ENCODE results near the gene PLA2G1B.
A peak's percentile ranks its signal among the peaks of the same experiment; 100 is the strongest.
"Not testable (repeated sequence)": the region's sequence is repeated elsewhere in the genome, so short reads cannot be mapped to it uniquely, and the experiment has no call there.

PLA2G1B gene

DNA sequence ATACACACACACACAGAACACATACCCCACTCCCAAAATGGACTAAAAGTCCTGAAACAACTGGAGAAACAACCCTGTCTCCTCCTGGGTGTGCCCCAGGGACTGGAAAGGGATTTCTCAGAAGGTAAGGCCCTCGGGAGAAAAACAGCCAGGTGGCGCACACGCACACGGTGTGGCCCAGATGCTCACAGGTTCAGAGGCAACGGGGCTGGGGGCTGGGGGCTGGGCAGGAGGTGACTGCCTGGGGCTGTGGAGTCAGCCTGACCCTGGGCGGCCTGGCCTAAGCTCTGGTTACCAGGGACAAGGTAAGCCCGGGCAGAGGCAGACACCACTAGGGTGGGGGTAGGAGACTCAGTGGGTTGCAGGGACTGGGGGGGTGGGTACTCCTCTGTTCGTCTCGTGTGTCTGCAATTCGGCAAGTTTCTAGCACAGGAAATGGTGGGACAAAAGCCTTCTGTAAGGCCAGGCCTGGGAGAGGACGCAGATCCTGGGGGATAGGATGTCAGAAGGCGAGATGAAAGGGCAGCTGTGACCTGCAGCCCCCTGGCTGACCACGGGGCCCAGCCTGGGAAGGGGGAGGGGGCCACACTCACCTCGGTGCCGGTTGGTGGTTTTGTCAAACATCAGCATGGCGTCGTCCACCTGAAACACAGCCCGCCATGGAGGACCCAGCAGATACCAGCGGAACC, 31.0 kb upstream of the PLA2G1B start:
- no peak for DNase-seq

DNA sequence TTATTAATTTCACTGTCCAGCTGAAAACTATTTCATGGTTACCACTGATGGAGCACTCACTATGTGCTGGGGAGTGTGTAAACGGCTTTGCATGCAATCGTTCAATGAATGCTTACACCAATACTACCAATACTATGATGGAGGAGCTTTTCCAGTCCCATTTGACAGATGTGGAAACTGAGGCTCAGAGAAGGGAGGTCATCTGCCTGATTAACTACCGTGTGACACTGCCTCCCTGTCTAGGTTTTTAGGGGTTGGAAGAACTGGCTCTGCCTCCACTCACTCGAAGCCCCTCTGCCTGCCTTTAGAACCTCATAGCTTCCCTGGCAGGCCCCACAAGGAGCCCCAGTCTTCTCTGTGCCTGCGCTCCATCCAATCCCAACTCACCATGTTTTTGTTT, 29.5 kb upstream of the PLA2G1B start:
- DNase-seq: no peak

DNA sequence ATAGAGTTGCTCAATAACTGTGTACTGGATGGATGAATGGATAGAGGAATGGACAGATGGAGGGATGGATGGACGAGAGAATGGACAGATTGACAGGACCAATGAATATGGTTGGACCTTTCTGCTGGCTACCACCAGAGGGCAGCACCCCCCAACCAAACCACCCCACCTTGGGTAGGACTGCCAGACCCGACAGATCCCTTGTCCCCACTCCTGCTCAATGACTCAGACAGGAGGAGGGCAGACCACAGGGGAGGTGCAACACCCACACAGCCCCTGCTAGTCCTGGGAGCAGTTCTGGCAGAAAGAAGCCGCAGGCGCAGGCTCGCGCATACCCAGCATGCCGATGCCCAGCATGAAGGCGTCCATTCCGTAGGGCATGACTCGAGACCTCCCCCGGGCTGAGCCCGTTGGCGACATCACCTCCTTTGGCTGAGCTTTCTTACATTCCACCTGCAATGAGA, 29.0 kb upstream of the PLA2G1B start:
- peak; percentile 50 for DNase-seq

DNA sequence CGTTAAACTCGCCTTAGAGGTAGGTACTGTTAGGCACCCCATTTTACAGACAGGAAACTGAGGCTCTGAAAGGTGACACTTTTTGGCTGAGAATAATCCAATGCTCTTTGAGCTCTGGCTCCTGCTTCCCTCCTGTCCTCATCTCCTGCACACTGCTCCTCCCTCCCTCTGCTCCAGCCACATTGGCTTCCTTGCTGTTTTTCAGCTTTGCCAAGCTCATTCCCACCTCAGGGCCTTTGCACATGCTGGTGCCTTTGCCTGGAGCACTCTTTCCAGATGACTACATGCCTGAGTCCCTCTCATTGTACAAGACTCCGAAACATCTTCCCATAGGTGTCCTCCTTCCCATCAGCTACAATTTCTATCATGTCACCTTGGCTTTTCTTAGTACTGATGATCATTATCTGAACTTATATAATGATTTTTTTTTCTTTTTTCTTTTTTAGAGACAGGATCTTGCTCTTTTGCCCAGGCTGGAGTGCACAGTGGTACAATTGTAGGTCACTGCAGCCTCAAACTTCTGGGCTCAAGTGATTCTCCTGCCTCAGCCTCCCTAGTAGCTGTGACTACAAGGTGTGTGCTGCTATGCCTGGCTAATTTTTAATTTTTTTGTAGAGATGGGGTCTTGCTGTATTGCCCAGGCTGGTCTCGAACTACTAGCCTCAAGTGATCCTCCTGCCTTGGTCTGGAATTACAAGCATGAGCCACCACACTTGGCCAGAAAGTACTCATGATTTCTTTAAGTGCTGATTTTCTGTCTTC, 26.2 kb upstream of the PLA2G1B start:
- DNase-seq: no peak

DNA sequence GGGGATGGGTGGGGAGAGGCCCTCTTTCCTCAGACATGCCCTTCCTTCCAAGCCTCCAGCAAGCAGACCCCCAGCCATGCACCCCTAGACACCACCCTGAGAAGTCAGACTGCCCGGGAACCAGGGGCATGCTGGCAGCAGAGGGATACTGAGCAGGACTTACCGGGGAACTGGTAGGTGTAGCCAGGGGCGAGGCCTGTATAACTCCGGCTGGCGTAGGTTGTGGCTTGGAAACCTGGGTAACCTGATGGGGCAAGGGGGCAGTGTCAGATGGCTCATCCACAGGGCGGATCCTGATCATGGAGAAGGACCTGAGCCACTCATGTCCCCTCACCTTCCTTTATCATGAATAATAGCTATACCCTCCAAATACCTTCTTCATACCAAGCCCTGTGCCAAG, 25.6 kb upstream of the PLA2G1B start:
- no peak for DNase-seq

DNA sequence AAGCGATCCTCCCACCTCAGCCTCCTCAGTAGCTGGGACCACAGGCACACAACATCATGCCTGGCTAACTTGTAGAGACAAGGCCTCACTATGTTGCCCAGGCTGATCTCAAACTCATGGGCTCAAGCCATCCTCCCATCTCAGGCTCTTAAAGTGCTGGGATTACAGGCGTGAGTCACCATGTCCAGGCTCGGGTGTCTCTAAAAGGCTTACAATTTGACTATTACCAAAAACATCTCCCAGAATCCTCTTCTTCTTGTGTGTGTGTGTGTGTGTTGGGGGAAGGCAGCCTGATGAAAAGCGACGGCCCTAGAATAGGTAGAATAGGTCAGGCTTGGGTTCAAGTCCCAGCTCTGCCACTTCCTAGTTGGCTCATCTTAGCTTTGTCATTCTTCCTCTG, 24.5 kb upstream of the PLA2G1B start:
- no peak for DNase-seq

DNA sequence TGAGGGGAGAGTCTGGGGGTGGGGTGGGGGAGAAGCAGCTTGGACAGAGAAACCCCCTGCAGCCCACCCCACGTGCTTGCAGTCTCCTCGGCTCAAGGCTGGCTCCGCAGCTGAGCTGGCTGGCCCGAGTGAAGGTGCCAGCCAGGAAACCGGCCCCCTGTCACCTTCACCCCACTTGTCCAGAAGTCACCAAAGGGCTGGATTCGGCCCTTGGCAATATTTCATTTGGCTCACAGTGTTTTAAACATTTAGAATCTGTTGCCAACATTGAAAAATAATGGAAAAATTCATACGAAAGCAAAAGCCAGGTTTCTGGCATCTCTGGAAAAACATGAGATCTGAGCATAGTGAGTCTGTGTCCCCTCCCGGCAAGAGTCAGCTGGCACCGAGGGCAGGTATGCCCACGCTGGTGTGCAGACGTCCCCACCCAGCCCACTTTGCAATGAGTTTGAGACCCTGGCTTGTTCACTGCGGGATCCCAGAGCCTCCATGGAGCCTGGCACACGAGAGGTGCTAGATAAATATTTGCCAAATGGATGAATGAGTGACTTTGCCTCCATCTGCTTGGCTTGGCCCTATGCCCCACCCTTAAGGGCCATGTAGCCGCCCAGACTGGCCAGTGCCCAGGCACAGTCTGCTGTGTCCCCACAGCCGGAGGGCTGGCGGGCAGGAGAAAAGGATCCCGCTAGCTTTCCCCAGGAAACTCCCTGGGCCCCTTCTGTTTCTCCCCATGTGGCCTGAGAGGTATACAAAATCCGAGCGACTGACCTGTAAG, 23.2 kb upstream of the PLA2G1B start:
- no peak for DNase-seq

DNA sequence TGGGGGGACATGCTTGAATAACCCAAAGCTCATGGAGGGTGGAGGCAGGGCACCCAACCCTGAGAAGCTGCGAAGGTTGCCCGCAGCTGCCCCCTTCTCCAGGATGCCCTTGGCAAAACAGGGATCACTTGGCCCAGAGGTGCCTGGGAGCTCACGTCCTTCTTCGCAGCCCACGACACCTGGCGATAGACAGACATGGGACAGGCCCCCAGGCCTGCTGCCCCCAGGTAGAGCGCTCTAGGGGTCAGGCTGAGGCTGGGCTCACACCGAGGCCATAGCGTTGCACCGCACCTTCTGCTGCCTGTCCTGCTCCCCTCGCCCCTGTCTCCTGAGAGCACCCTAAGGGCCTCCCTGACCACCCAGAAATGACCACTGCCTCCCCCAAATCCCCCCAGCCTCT, 20.2 kb upstream of the PLA2G1B start:
- no peak for DNase-seq

DNA sequence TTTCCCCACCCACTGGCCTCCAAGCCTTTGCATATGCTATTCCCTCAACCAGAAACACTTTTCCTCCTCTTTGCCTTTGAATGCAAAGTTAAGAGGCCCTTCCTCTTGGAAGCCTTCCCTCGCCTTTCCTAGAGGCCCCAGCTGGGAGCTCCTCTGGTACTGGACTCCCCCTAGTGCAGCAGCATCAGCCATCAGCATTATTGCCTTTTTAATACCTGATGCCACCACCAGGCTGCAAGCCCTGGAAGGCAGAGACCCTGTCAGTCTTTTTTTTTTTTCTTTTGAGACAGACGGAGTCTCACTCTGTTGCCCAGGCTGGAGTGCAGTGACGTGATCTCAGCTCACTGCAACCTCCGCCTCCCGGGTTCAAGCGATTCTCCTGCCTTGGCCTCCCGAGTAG, 19.1 kb upstream of the PLA2G1B start:
- no peak for DNase-seq

DNA sequence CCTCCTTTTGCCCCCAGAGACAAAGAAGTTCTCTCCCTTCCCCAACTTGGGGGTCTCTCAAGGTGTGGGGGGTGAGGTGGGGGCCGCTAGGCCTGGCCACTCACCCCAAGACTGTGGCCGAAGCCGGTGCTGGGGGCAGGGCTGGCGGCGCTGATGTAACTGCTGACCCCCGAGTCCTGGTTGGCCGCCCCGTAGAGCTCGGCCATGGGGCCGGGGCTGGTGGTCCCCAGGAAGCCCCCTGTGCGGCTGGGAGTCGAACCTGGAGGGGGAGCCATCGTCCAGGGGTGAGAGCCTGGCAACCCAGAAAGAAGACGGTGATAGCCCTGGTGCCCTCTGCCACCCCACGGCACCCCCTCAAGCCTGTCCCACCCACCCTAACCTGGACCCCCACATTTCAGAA, 18.5 kb upstream of the PLA2G1B start:
- DNase-seq: no peak

DNA sequence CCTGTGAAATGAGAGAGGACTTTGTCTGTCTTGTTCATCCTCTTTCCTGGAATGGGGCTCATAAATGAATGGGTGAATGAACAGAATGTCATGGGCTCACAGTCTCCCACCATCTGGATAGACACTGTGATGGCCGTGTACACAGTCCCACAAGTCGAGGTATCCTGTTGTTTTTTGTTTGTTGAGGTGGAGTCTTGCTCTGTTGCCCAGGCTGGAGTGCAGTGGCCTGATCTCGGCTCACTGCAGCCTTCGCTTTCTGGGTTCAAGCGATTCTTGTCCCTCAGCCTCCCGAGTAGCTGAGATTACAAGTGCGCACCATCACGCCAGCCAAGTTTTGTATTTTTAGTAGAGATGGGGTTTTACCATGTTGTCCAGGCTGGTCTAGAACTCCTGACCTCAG, 16.1 kb upstream of the PLA2G1B start:
- DNase-seq: no peak

DNA sequence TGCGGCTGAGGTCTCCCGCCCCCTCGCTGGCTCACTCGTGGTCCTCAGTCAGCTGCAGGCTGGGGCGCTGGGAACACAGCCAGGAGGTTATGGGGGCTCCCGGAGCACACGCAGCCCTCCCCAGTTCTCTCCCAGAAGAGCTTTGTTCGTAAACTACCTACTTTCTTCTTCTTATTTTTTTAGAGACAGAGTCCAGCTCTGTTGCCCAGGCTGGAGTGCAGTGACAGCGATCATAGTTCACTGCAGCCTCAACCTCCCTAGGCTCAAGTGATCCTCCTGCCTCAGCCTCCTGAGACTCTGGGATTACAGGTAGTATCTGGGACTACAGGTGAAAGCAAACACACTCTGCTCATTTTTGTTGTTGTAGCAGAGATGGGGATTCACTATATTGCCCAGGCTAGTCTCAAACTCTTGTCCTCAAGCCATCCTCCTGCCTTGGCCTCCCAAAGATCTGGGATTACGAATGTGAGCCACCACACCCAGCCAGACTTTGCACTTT, 15.5 kb upstream of the PLA2G1B start:
- DNase-seq: no peak

DNA sequence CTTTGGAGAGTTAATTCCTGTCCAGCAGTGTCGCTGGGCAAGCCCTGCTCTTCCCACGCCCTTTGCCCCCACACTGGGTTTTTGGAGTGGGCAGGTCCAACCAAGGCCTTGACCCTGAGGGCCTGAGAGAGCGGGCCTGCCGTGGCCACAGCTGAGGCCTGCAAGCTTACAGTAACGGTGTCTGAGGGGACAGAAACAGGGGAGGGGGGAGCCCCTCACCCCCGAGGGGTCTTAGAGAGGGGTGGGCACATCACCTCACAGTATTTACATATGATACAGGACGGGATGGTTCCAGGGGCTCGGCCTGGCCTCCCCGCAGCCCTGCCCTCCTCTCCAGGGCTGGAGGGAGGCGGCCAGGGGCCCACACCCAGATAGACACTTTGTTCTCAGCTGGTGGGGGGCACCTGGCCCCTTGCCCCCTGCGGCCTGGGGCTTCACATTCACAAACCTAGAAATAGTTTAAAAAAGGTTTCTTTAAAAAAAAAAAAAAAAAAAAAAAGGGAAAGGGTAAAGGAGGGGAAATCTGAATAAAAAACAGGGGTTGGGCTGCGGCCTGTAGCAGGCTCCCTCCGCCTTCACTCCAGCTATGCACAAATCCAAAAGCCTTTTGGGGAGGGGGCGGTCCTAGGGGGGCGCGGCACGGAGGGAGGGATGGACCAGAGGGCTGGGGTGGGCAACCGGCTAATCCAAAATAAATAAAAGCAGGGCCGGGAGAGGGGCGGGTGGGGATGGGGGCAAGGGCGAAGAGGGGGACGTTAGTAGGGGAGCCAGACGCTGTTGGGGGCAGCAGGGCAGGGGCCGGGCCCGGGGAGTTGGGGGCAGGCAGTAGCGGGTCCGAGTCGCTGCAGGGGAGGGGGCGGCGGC, 14.8 kb upstream of the PLA2G1B start:
- no peak for DNase-seq

DNA sequence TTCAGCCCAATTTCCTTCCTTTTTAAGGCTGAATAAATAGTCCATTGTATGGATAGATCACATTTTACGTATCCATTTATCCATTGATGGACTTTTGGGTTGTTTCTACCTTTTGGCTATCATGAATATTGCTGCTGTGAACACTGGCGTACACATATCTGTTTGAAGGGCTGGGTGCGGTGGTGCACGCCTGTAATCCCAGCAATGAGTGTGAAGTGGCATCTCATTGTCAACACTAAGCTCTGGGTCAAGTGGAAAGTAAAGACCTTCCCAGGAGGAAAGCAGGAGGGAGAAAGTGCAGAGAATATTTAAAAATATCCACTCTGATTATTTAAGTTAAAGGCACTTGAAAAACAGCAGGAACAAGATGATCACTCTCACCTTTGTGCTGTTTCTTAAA, 11.7 kb upstream of the PLA2G1B start:
- no peak for DNase-seq

DNA sequence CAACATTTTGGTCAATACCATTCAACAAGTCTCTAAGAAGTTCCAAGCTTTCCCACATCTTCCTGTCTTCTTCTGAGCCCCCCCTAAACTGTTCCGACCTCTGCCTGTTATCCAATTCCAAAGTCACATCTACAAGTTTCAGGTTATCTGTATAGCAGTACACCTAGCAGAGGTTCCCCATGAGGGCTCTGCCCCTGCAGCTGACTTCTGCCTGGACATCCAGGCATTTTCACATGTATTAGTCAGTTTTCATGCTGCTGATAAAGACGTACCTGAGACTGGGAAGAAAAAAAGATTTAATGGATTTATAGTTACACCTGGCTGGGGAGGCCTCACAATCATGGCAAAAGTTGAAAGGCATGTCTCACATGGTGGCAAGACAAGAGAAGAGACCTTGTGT, 10.2 kb upstream of the PLA2G1B start:
- DNase-seq: no peak

DNA sequence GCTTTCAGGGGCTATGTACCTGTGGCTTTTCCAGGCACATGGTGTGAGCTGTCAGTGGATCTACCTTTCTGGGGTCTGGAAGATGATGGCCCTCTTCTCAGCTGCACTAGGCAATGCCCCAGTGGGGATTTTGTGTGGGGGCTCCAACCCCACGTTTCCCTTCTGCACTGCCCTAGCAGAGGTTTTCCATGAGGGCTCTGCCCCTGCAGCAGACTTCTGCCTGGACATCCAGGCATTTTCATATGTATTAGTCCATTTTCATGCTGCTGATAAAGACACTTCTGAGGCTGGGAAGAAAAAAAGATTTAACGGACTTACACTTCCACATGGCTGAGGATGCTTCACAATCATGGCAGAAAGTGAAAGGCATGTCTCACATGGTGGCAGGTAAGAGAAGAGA, 8.8 kb upstream of the PLA2G1B start:
- not testable (repeated sequence) for DNase-seq

DNA sequence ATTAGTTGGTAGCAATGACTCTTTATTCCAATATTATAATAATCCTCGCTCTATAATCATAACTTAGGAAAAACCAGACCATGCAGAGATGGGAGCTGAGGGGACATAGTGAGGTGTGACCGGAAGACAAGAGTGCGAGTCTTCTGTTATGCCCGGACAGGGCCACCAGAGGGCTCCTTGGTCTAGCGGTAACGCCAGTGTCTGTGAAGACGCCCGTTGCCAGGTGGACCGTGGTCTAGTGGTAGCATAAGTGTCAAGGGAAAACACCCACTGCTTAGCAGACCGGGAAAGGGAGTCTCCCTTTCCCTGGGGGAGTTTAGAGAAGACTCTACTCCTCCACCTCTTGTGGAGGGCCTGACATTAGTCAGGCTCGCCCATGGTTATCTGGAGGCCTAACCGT, 7.9 kb upstream of the PLA2G1B start:
- DNase-seq: not testable (repeated sequence)

DNA sequence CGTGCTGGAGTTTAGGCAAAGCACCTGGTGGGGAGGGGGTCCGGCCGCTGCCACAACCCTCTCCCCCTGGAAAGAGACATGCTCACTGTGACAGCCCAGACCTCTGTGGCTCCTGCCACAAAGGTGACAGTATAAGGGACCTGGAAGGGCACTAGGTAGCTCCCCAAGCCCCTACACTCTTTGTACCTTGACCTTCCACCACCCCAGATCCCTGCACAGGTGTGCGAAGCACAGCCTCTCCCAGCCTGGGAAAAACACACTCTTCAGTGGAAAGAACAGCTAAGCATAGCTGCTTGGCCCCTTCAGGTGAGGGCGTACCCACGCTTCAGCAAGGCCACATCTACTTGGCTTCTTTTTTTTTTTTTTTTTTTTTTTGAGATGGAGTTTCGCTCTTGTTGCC, 4.9 kb upstream of the PLA2G1B start:
- no peak for DNase-seq

DNA sequence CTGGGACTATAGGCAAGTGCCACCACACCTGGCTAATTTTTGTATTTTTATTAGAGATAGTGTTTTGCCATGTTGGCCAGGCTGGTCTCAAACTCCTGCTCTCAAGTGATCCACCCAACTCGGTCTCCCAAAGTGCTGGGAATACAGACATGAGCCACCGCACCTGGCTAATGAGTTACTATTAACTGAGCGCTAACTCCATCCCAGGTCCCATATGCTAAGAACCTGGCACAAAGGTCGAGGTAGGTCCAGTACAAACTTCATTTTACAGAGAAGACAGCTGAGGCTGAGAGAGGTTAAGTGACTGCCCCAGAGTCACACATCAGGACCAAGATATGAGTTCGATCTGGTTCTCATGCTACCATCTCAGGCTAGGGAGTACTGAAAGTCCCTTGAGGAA, 4.5 kb upstream of the PLA2G1B start:
- DNase-seq: no peak

DNA sequence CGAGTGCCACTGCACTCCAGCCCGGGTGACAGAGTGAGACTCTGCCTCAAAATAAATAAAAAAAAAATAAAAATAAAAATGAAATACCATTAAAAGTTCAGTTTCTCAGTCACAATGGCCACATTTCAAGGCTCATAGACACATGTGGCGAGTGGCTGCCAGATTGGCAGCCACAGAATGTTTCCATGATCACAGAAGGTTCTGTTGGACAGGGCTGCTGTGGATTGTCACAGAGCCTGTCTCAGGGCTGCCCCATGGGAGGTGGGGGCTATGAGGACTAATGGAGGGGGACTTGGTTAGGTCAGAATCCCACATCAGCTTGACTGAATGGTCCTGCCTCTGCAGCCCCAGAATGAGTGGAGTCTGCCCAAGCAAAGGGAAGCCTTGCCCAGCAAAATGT, 3.8 kb upstream of the PLA2G1B start:
- no peak for DNase-seq

DNA sequence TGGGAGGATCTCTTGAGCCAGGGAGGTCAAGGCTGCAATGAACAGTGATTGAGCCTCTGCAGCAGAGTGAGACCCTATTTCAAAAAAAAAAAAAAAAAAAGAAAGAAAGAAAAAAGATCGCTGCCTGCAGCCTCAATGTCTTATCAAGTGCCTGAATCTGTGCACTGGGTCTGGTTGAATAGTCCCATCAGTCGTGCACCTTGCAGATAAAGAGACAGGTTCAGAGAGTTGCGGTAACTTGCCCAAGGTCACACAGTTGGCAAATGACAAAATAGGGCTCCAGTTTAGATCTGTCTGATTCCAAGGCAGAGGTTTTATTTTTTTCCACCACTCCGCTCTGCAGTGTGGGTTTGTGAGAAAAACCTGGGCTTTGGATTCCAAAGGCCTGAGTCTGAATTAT, 649 bp upstream of the PLA2G1B start:
- no peak for DNase-seq

DNA sequence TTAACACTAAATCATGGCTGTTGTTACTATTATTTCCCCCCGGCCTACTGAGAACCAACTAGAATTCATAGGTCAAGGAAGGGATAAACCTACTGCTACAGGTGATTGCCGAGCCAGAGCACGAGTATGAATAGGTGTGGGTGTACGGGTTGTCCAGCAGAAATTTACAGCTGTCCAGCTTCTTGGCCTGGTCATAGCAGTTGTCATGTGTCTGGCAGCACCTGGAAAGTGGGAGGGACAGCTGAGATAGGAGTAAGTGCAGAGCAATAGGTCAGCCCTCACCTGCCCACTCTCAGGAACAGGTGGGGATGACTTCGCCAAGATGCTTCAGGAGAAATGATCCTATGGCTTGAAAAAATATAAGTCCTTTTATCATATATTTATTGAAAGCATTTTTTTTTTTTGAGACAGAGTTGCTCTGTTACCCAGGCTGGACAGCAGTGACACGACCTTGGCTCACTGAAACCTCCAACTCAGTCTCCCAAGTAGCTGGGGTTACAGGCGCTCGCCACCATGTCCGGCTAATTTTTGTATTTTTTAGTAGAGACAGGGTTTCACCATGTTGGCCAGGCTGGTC, 2.6 kb downstream of the PLA2G1B start:
- DNase-seq: no peak

Measured in NCI-H1930 (cell line).